WI38 (cell line): Measurements from ENCODE around the gene SPNS3.

Experiments used
- H3K4me3 ChIP-seq: 2 replicates; pipeline ENCODE4 v1.5.1; 2011; ENCODE audit warnings: low read depth, mild to moderate bottlenecking, control low read depth, low read length
- TF ChIP-seq, protein P1 (sequence below): IDR thresholded peaks from 2 replicates; pipeline ENCODE4 v1.5.1; 2012; ENCODE audit warnings: low read depth, mild to moderate bottlenecking, control low read depth, low read length

The SPNS3 gene

GRCh38 chr17:4476017-4476416 is 42.3 kb downstream of the SPNS3 start:
- no peak overlapping the region for H3K4me3 ChIP-seq
- TF ChIP-seq, protein P1, sequence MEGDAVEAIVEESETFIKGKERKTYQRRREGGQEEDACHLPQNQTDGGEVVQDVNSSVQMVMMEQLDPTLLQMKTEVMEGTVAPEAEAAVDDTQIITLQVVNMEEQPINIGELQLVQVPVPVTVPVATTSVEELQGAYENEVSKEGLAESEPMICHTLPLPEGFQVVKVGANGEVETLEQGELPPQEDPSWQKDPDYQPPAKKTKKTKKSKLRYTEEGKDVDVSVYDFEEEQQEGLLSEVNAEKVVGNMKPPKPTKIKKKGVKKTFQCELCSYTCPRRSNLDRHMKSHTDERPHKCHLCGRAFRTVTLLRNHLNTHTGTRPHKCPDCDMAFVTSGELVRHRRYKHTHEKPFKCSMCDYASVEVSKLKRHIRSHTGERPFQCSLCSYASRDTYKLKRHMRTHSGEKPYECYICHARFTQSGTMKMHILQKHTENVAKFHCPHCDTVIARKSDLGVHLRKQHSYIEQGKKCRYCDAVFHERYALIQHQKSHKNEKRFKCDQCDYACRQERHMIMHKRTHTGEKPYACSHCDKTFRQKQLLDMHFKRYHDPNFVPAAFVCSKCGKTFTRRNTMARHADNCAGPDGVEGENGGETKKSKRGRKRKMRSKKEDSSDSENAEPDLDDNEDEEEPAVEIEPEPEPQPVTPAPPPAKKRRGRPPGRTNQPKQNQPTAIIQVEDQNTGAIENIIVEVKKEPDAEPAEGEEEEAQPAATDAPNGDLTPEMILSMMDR: no peak

DNA sequence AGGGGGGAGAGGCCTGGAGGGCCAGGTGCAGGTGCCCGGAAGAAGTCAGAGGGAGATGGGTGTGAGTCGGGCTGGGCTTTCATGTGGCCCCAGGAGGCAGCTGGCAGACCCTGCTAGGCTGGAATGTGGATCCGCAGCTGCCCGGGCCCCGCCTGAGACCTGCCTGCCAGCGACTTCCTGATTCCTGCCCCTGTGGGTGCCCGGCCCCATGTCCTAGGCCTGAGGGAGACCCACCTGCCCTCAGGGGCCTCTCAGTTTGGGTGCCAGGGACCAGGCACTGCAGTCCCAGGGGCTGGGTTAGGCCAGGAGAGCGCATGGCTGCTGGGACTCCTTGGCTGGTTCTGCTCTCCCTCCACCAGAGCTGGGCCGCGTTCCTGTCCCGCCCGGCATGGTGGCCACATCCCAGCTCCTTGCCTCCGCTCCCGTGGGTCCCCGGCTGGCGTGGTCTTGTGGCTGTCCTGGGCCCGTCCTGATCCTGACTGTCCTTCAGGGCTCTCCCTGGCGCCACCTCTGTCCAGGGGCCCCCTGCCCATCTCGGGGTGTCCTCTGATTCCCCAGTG is 42.9 kb downstream of the SPNS3 start:
- TF ChIP-seq, protein P1: no peak
- H3K4me3 ChIP-seq: no peak overlapping the region

DNA sequence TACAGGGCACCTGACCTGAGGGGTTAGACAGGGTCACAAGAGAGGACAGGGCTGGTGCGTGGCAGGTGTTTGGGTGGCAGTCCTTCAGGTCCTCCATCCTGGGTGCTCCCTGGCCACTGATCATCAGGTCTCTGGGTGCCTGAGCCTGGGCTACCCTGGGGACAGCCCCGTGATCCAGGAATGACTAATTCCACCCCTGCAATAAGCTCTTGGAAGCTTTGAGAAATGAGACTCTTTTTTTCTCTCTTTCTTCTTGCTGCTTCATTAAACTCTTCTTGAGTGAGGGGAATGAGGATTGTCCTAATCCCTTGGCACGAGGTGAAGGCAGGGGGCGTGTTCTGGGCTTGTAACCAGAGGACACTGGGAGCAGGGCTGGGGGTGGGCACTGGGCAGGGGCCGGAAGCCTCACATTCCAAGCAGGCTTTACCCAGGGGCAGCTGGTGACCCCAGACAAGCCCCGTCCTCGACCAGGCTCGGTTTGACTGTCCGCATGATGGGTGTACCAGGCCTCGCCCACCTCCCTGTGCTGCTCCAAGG is 43.6 kb downstream of the SPNS3 start:
- TF ChIP-seq, protein P1: no peak
- no peak overlapping the region for H3K4me3 ChIP-seq

- H3K4me3 ChIP-seq: no peak overlapping the region
- TF ChIP-seq, protein P1: no peak
These were observed 44.6 kb downstream of the SPNS3 start for GRCh38 chr17:4478318-4478830.

- H3K4me3 ChIP-seq: no peak overlapping the region
- TF ChIP-seq, protein P1: no peak
These were observed 45.7 kb downstream of the SPNS3 start for GRCh38 chr17:4479340-4479981.

DNA sequence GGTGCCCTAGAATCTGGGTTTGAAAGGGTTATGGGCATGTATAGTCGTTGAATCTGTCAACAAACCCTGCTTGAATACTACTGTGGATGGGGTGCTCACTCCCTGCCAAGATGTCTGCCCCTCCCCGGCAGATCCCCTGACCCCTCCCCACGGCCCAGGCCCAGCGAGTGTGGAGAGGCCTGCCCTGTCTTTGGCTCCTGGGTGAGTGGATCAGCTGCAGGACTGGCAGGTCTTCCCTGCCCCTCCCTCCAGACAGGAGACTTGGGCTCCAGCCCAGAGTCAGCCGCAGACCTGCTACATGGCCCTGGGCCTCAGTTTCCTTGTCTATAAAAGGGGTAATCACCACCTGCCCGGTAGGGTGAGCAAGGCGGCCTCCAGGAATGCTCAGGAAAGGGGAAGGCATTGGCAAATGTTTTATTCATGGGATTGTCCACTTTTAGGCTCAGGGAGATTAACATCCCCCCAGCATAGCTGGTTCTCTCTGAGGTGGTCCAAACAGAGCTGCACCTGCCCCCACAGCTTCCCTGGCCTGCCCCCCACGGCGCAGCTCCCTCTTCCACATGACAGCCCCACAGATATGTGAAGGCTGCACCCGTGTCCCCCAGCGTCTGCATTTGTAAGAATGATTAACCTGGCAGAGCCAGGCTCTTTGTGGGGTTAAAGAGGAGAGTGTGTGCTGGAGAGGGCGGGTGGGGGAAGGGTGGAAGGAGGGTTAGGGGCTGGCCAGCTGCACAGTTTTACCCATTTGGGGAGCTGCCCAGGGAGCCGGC is 46.4 kb downstream of the SPNS3 start:
- no peak overlapping the region for H3K4me3 ChIP-seq
- TF ChIP-seq, protein P1: no peak
